ENCODE results near the gene CARHSP1.

GRCh38 chr16:8849411-8850011 is 19.3 kb downstream of the CARHSP1 start:
- TF ChIP-seq CTCF (IDR thresholded peaks at IDR 0.05) = no peak
- TF ChIP-seq ZFX (IDR thresholded peaks at IDR 0.05; ENCODE audit: borderline replicate concordance) = no peak
